WTC11 (cell line): ENCODE measurements around the gene ADAMTS2.

Experiments
- CBFB ChIP-seq: sonication (generic); formaldehyde crosslinking; IDR thresholded peaks from 2 replicates; pipeline ENCODE4 v1.8.1; 2022; ENCODE audit warnings: mild to moderate bottlenecking, low read depth, missing genetic modification reagents
- CTCF ChIP-seq: fragments of 200-600 bp; IDR thresholded peaks from 2 replicates; pipeline ENCODE4 v1.8.0; 2022; ENCODE audit warnings: antibody characterized with exemption
- JUN ChIP-seq: sonication (generic); formaldehyde crosslinking; IDR thresholded peaks from 2 replicates; pipeline ENCODE4 v1.8.0; 2023; ENCODE audit warnings: mild to moderate bottlenecking, missing genetic modification reagents
- TCF7 ChIP-seq: sonication (generic); formaldehyde crosslinking; IDR thresholded peaks from 2 replicates; pipeline ENCODE4 v1.8.0; 2022; ENCODE audit warnings: mild to moderate bottlenecking, low read depth, missing genetic modification reagents, moderate library complexity
- ZNF317 ChIP-seq: sonication (generic); formaldehyde crosslinking; IDR thresholded peaks from 2 replicates; pipeline ENCODE4 v1.8.1; 2023; ENCODE audit warnings: low read depth, mild to moderate bottlenecking, moderate library complexity, missing genetic modification reagents, borderline replicate concordance

DNA sequence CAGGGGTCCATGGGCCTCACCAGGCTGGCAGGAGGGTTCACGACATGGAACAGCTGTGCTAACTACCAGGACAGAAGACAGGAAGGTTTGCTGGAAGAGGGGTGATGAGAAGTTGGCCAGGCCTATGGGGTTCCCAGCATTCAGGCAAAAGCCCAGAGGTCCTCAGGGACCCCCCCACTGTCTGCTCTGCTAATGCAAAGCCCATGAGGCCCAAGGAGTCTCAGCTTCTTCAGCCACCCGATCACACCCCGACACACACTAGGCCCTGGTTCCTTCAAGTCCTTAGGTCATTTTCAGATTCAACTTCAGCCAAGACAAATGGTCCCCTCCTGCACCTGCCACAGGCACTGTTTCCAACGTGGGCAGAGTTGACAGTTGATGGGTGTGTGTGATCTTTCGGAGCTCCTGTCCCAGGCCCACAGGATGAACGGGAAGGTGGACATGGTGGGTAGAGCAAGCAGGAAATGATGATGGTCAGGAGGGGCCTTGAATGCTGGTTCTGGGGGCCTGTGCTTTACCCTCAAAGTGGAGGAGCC, 20.4 kb downstream of the ADAMTS2 start:
- TF ChIP-seq CTCF = no peak
- TF ChIP-seq JUN (CRISPR knock-in tag) = no peak
- TF ChIP-seq TCF7 (CRISPR knock-in tag) = no peak
- no peak for TF ChIP-seq CBFB (CRISPR knock-in tag)
- no peak for TF ChIP-seq ZNF317
